H1 (cell line): Measurements from ENCODE around the gene METRNL. TPM values are rescaled to one million over a fixed set of nuclear protein-coding genes. Genes with fewer than 3 reads are reported as not detected.
A peak's percentile ranks its signal among the peaks of the same experiment; 100 is the strongest.

ENCODE experiments used
- CTCF ChIA-PET: fragments of 300-600 bp; sonication (Branson Sonifier 250); formaldehyde crosslinking; loops from one replicate; lab custom pipeline; 2021; ENCODE audit not compliant: partially characterized antibody; lab: Charles Lee
- POLR2A ChIA-PET: fragments of 300-600 bp; sonication (Branson Sonifier 250); formaldehyde crosslinking; loops from one replicate; lab custom pipeline; 2021; ENCODE audit warnings: inconsistent platforms; ENCODE audit not compliant: partially characterized antibody; lab: Charles Lee
- DNase-seq, 2 experiments: peaks; one replicate each; pipeline versions ENCODE4 v3.0.0 to v3.0.0-alpha.2; 2010 to 2022; ENCODE audit warnings: low spot score in 2 of 2, low read depth in 1 of 2, mixed read lengths in 1 of 2
- FAIRE-seq: peaks from 2 replicates; lab custom pipeline; 2011; peaks lifted over from hg19 to GRCh38; lab: Jason Lieb, UNC
- H2AFZ ChIP-seq: 2 replicates; pipeline ENCODE4 v1.8.1; 2012; ENCODE audit warnings: low read length, inconsistent platforms
- H2AK5ac ChIP-seq: 2 replicates; pipeline ENCODE4 v1.6.1; 2013; ENCODE audit warnings: low read depth, low read length
- H2BK120ac ChIP-seq: replicated peaks from 2 replicates; pipeline ENCODE3; 2013; ENCODE audit warnings: low read depth, low read length, inconsistent platforms
- H2BK12ac ChIP-seq: 2 replicates; pipeline ENCODE4 v1.6.1; 2013; ENCODE audit warnings: low read depth, low read length
- H2BK15ac ChIP-seq: 2 replicates; pipeline ENCODE4 v1.6.1; 2013; ENCODE audit warnings: low read length
- H2BK20ac ChIP-seq: 2 replicates; pipeline ENCODE4 v1.6.1; 2013; ENCODE audit warnings: low read length
- H2BK5ac ChIP-seq: 2 replicates; pipeline ENCODE4 v1.6.1; 2013; ENCODE audit warnings: low read depth, low read length
- H3K14ac ChIP-seq: 2 replicates; pipeline ENCODE4 v1.6.1; 2013; ENCODE audit warnings: inconsistent platforms; ENCODE audit not compliant: insufficient read length
- H3K18ac ChIP-seq: 2 replicates; pipeline ENCODE4 v1.6.1; 2013; ENCODE audit warnings: low read length; ENCODE audit errors: extremely low read depth
- H3K23ac ChIP-seq: 2 replicates; pipeline ENCODE4 v1.6.1; 2013; ENCODE audit warnings: inconsistent platforms; ENCODE audit not compliant: insufficient read length
- H3K23me2 ChIP-seq: 2 replicates; pipeline ENCODE4 v1.6.1; 2013; ENCODE audit warnings: low read depth, low read length
- H3K27ac ChIP-seq: 2 replicates; pipeline ENCODE4 v1.6.1; 2011; ENCODE audit warnings: low read depth, low read length, inconsistent platforms
- H3K27me3 ChIP-seq, 4 experiments: replicated peaks in 1 of 4; 1 replicate in 1 of 4; 2 replicates in 3 of 4; pipeline versions ENCODE4 v1.6.1 to v1.8.1; 2011 to 2013; ENCODE audit warnings: low read length in 3 of 4, mild to moderate bottlenecking in 3 of 4, inconsistent platforms in 2 of 4, mixed read lengths in 2 of 4, moderate library complexity in 1 of 4; ENCODE audit not compliant: control insufficient read depth in 3 of 4, insufficient read depth in 3 of 4; ENCODE audit errors: extremely low read depth in 1 of 4
- H3K36me3 ChIP-seq, 4 experiments: 2 replicates each; pipeline versions ENCODE4 v1.6.1 to v1.8.1; 2011 to 2013; ENCODE audit warnings: mild to moderate bottlenecking in 4 of 4, low read length in 3 of 4, moderate library complexity in 2 of 4, control low read depth in 1 of 4, inconsistent platforms in 1 of 4; ENCODE audit not compliant: insufficient read depth in 4 of 4, control insufficient read depth in 2 of 4
- H3K4ac ChIP-seq: replicated peaks from 2 replicates; pipeline ENCODE3; 2013; ENCODE audit warnings: low read length, low read depth, mixed read lengths, inconsistent platforms; ENCODE audit not compliant: insufficient read length
- H3K4me1 ChIP-seq, 4 experiments: replicated peaks in 1 of 4; 1 replicate in 1 of 4; 2 replicates in 3 of 4; pipeline versions ENCODE4 v1.6.1 to v1.8.1; 2011 to 2013; ENCODE audit warnings: low read length in 3 of 4, inconsistent platforms in 2 of 4, mixed read lengths in 1 of 4; ENCODE audit not compliant: insufficient read depth in 4 of 4, control insufficient read depth in 3 of 4
- H3K4me2 ChIP-seq, 2 experiments: 2 replicates each; pipeline versions ENCODE4 v1.6.1 to v1.8.1; 2011 to 2013; ENCODE audit warnings: low read depth in 2 of 2, low read length in 2 of 2, control low read depth in 1 of 2, inconsistent platforms in 1 of 2, mild to moderate bottlenecking in 1 of 2; ENCODE audit not compliant: insufficient read depth in 1 of 2
- H3K4me3 ChIP-seq, 4 experiments: fragments of 200-600, 300-600 bp in 1 of 4; sonication (generic), shearing (Covaris generic), sonication (Bioruptor Twin) in 1 of 4; 2 replicates each; pipeline versions ENCODE4 v1.5.1 to v1.8.1; 2011 to 2016; ENCODE audit warnings: low read length in 4 of 4, low read depth in 3 of 4, control low read depth in 2 of 4, inconsistent platforms in 2 of 4, mild to moderate bottlenecking in 2 of 4, mixed read lengths in 1 of 4, moderate library complexity in 1 of 4; ENCODE audit not compliant: insufficient read depth in 2 of 4; ENCODE audit errors: extremely low read depth in 1 of 4
- H3K56ac ChIP-seq: replicated peaks from 2 replicates; pipeline ENCODE3; 2013; ENCODE audit warnings: low read depth, mild to moderate bottlenecking, mixed read lengths, low read length, inconsistent platforms; ENCODE audit not compliant: insufficient read length
- H3K79me1 ChIP-seq: 2 replicates; pipeline ENCODE4 v1.6.1; 2013; ENCODE audit warnings: low read depth, low read length, control low read depth
- H3K79me2 ChIP-seq, 2 experiments: 2 replicates each; pipeline versions ENCODE4 v1.6.1 to v1.8.1; 2012 to 2013; ENCODE audit warnings: low read length in 2 of 2, mild to moderate bottlenecking in 2 of 2, inconsistent platforms in 1 of 2; ENCODE audit not compliant: insufficient read depth in 2 of 2, control insufficient read depth in 1 of 2
- H3K9ac ChIP-seq, 4 experiments: replicated peaks in 1 of 4; 1 replicate in 1 of 4; 2 replicates in 3 of 4; pipeline versions ENCODE4 v1.6.1 to v1.8.1; 2011 to 2013; ENCODE audit warnings: low read depth in 3 of 4, low read length in 3 of 4, control low read depth in 2 of 4, mild to moderate bottlenecking in 2 of 4, moderate library complexity in 2 of 4, inconsistent platforms in 1 of 4; ENCODE audit errors: extremely low read depth in 1 of 4
- H3K9me3 ChIP-seq, 2 experiments: 2 replicates each; pipeline versions ENCODE4 v1.6.1 to v1.8.1; 2012 to 2013; ENCODE audit warnings: mild to moderate bottlenecking in 2 of 2, moderate library complexity in 2 of 2, control low read depth in 1 of 2, inconsistent platforms in 1 of 2, low read depth in 1 of 2, low read length in 1 of 2, mixed read lengths in 1 of 2; ENCODE audit not compliant: insufficient read depth in 2 of 2
- H4K20me1 ChIP-seq, 2 experiments: replicated peaks in 1 of 2; 2 replicates each; pipeline versions ENCODE3 to v1.8.1; 2011 to 2013; ENCODE audit warnings: inconsistent platforms in 2 of 2, low read length in 2 of 2, mild to moderate bottlenecking in 1 of 2; ENCODE audit not compliant: insufficient read depth in 2 of 2, control insufficient read depth in 1 of 2
- H4K5ac ChIP-seq: 2 replicates; pipeline ENCODE4 v1.6.1; 2013; ENCODE audit warnings: low read length, low read depth, mixed read lengths, inconsistent platforms; ENCODE audit not compliant: insufficient read length
- H4K8ac ChIP-seq: 2 replicates; pipeline ENCODE4 v1.8.0; 2013; ENCODE audit warnings: mild to moderate bottlenecking, moderate library complexity, low read length, inconsistent platforms; ENCODE audit not compliant: insufficient read depth; ENCODE audit errors: extremely low read depth
- H4K91ac ChIP-seq: replicated peaks from 2 replicates; pipeline ENCODE3; 2013; ENCODE audit warnings: low read length, mixed read lengths, inconsistent platforms; ENCODE audit not compliant: insufficient read length
- CHD2 ChIP-seq: IDR thresholded peaks from 2 replicates; pipeline ENCODE4 v1.6.1; 2012; ENCODE audit warnings: low read length, improper control_type of control experiment
- CREB1 ChIP-seq: IDR thresholded peaks from 2 replicates; pipeline ENCODE4 v1.6.1; 2012; ENCODE audit warnings: inconsistent platforms
- SAP30 ChIP-seq: fragments of 300-600 bp; sonication (generic); IDR thresholded peaks from 2 replicates; pipeline ENCODE4 v1.7.1; 2012; ENCODE audit warnings: low read length, moderate library complexity, mild to moderate bottlenecking, inconsistent platforms; ENCODE audit not compliant: insufficient read depth, insufficient replicate concordance
- SIN3A ChIP-seq, 2 experiments: IDR thresholded peaks in 1 of 2; conservative IDR thresholded peaks in 1 of 2; 2 replicates each; pipeline ENCODE4 v1.6.1; 2011 to 2012; ENCODE audit warnings: low read length in 2 of 2, improper control_type of control experiment in 1 of 2, low read depth in 1 of 2, mild to moderate bottlenecking in 1 of 2
- WGBS, 2 experiments: shearing (Covaris generic) in 1 of 2; methylation state at CpG; one replicate each; pipeline versions ENCODE4 v1.1.6 to v1.1.7; 2013 to 2015; ENCODE audit warnings: low lambda C conversion rate in 2 of 2, mixed read lengths in 2 of 2, inconsistent platforms in 1 of 2, low coverage in 1 of 2, missing lambda C conversion rate in 1 of 2; ENCODE audit not compliant: insufficient replicate concordance in 2 of 2, insufficient coverage in 1 of 2, insufficient read length in 1 of 2; ENCODE audit errors: extremely low coverage in 1 of 2, missing lambda C conversion rate in 1 of 2; 5-methylcytosine and 5-hydroxymethylcytosine counted together
- polyA plus RNA-seq, 7 experiments: library from polyadenylated mRNA; depleted of rRNA in 3 of 7; stranded (reverse) in 5 of 7; unstranded in 2 of 7; fragments of >200 nt in 5 of 7; fragments of 200-250 nt in 2 of 7; gene quantifications; 1 replicate in 5 of 7; 2 replicates in 1 of 7; 4 replicates in 1 of 7; pipeline versions ENCODE4 v1.2.1 to v1.2.3, GENCODE V29; 2011 to 2013; ENCODE audit warnings: missing spikeins in 2 of 7, mixed read lengths in 2 of 7
- total RNA-seq: library from RNA; stranded (reverse); fragmentation: NEBNext Ultra II Directional; extraction: Animal tissue kit (Norgen Biotek cat#: 25700); gene quantifications from 2 replicates; pipeline ENCODE4 v1.2.1, GENCODE V29; 2021

The METRNL gene
- total and polyA plus RNA-seq, 2 of the 8 experiments (the other 6 are each of a cell fraction or from before 2014, with no cell fraction given) = 13.9 to 14.2 TPM

DNA sequence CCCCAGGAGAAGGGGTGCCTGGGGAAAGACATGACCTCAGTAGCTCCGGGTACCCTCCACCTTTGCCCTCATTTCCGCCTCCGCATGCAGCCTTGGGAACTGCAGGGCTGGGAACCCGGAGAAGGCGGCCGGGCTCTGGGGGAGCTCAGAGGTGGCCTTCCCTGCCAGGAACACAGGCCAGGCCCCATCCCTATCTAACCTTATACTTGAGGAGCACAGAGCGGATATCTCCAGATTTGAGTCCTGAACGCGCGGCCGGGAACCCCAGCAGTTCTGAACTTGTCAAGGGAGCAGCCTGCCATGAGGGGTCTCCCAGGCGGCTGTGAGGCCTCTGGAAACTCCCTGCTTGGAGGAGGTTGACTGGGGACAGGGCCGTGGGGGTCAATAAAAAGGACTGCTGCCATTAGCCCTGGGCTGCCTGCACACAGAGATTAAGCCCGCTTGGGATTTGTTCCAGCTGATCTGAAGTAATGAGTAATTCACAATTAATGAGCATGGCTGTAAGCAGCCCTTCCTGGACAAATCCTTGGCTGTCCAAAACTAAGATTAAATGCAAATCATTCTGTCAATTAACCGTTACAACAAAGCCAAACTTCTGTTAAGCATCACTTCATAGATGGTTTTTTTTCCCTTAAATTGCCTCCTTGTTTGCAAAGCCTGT lies 26.3 kb upstream of the METRNL start:
- Histone ChIP-seq H2AFZ (no peak overlapping the region), H3K9ac (no peak overlapping the region), H3K23ac (no peak overlapping the region), H3K27ac (no peak overlapping the region), H3K23me2 (peaks cover 11% of the 10 kb centered on the region; the same call in 1 of the 2 replicates), H2BK15ac (no peak overlapping the region), H3K4me3 (no peak overlapping the region), H4K20me1 (peaks cover 0 to 3% of the 10 kb centered on the region in 2 experiments), H4K8ac (no peak overlapping the region), H3K4me2 (no peak overlapping the region), H2BK5ac (no peak overlapping the region), H3K4me1 (peaks cover 0 to 14% (median 7%) of the 10 kb centered on the region in 4 experiments; a peak in 6 of 7 replicates), H2BK20ac (no peak overlapping the region), H3K79me1 (no peaks in the 10 kb centered on the region), H3K4ac (no peak overlapping the region), H3K27me3 (peaks cover 0 to 5% (median 0%) of the 10 kb centered on the region in 4 experiments; a peak in 1 of 7 replicates), H3K36me3 (peaks cover 0 to 3% (median 0%) of the 10 kb centered on the region in 4 experiments; a peak in 1 of 8 replicates), H3K14ac (no peak overlapping the region), H4K5ac (no peak overlapping the region), H2BK120ac (no peak overlapping the region), H4K91ac (no peak overlapping the region), H3K9me3 (no peaks in the 10 kb centered on the region), H2BK12ac (no peak overlapping the region), H3K56ac (no peak overlapping the region), H2AK5ac (no peak overlapping the region), H3K18ac (no peak overlapping the region), H3K79me2 (no peaks in the 10 kb centered on the region)
- DNase-seq (peak in 1 of 2 experiments; percentile 46), FAIRE-seq (no peak)
- WGBS, 2 experiments = 87% methylated on average over 15 of the region's 15 CpGs; no CpG with 5 or more reads in 1 of the 2 experiments
- CTCF ChIA-PET = interaction anchor here (0.6 to 1.6 kb wide), 2 partner anchors 112 to 128 kb away, joined by 3 to 4 read pairs; no protein-coding TSS in a partner anchor
- POLR2A ChIA-PET = interaction anchor here (0.9 kb wide), 1 partner anchor 26 kb away, joined by 3 read pairs; the partner anchor contains the start of gene METRNL
- TF ChIP-seq SAP30 (no peak), SIN3A (conservative IDR thresholded peaks at IDR 0.05 in 1 of 2, IDR thresholded peaks at IDR 0.05 in 1 of 2; ENCODE audit: low read depth in 1 of 2, low read length in 2 of 2) (no peak), CHD2 (no peak), CREB1 (no peak)
